Astrocyte of the hippocampus (primary cell): ENCODE measurements around the gene ATP8B3.

Experiments
- DNase-seq: peaks from one replicate; pipeline ENCODE4 v3.0.0; 2011; ENCODE audit warnings: low read depth, low spot score

The ATP8B3 gene

DNA sequence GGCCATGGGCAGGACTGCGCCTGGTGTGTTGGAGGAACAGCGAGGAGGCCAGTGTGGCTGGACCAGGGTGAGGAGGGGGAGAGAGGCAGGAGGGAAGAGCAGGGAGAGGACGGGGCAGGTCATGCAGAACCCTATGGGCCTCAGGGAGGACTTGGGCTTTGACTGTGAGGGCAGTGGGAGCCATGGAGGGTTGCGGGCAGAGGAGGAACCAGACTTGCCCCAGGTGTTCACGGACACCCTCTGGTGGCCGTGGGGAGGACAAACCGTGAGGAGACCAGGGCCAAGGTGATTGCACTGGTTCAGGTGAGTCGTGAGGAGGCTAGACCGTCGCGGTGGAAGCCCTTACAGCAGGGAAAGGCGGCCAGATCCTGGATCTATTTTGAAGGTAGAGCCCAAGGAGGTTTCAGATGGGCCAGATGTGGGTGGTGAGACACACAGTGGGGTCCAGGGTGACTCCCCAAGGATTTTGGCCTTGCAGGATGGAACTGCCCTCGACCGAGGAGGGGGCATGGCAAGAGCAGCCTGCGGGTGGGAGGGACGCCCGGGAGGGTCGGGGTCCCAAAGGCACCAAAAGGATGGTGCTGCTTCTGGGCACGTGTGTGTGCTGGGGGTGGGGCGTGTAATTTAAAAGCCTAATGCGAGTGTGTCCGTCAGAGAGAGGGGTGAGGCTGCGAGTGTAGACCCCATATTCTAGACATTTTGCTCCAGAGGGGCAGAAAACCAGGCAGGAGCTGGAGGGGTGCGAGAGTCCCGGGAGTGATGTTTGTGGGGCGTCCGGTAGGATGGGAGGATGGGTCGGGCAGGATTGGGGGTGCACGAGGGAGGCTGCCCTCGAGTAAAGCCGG, 39.0 kb upstream of the ATP8B3 start:
- no peak for DNase-seq

DNA sequence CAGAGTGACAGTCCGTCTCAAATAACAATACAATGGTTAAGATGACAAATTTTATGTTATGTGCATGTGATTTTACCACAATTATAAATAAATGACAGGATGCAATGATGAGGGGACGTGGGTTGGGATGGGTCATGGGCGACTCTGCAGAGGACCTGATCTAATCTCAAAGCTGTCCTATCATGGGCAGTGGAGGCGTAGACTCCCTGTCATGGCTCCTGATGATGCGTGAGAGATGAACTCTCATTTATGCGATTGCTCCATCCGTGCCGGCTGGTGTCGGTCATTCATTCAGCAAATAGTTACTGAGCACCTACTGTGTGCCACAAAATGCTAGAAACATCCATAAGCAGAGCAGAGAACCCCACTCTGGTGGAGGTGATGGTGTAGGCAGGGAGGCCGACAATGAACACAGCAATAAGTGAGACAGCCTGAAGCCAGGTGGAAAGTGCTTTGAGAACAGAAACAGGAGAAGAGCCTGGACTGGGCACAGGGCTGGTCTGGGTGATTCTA, 37.9 kb upstream of the ATP8B3 start:
- no peak for DNase-seq

- no peak for DNase-seq
These were observed 37.0 kb upstream of the ATP8B3 start for GRCh38 chr19:1849132-1849474.

GRCh38 chr19:1848399-1849131, 36.5 kb upstream of the ATP8B3 start, which contains the start of gene REXO1:
Gene REXO1, minus strand, starts transcription at chr19:1848483. Its CDS starts 125 bp downstream, at chr19:1848358.
- peak; percentile 98 for DNase-seq

DNA sequence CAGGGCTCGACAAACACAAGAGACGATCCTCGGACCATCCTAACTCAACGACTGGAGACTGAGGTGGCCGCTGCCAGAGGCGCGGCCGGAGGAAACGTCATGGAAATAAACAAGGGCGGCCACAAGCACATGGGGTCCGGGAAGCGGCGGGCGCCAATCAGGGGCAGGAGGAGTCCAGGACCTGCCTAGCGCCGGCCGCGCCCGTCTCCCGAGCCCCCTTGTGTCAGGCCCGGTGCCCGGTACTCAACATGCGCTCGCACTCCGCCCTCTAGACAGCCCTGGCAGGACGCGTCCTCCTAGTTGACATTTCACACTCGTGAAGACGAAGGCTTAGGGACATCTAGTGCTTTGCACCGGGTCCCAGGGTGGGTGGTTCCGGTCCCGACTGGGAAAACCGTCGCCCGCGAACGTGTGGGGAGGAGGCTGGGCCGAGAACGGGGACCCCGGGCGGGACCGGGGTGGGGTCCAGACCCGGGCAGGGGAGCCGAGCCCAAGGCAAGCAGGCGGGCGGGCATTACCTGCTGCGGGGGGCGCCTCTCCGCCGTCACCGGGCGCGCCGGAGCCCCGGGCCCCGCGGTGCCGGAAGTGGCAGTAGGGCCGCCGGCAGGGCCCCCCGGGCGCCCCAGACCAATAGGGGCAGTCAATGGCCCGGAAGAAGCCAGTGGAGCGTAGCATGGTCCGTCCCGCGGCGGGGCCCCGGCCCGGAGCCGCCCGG, 35.8 kb upstream of the ATP8B3 start:
- peak; percentile 80 for DNase-seq

- DNase-seq, result no peak
These were observed 35.2 kb upstream of the ATP8B3 start for GRCh38 chr19:1847348-1847683.

DNA sequence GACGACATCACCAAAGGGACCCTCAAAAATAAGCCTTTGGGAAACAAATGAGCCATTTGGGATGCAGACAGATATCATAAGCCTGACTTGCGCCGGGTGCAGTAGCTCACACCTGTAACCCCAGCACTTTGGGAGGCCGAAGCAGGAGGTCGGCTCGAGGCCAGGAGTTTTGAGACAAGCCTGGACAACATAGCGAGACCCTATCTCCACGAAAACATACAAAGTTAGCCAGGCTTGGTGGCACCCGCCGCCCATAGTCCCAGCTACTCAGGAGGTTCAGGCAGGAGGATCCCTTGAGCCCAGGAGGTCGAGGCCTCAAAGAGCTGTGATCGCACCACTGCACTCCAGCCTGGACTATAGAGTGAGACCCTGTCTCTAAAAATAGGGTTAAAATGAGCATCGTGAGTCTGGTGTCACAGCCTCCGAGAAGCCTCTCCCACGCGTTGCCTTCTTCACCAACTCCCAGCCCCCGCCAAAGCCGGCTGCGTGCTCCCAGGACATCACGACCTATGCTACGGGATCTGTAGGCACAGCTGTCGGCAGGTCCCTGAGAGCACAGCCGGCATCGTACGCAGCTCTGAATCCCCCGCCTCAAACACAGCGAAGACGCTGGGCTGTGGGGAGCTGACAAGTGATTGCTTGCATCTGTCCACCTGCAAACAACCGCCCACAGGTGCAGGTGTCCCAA, 34.6 kb upstream of the ATP8B3 start:
- DNase-seq, result no peak

GRCh38 chr19:1845642-1846041, 33.6 kb upstream of the ATP8B3 start:
- DNase-seq, result no peak

- no peak for DNase-seq
These were observed 33.0 kb upstream of the ATP8B3 start for GRCh38 chr19:1845125-1845515.

GRCh38 chr19:1844513-1845124, 32.5 kb upstream of the ATP8B3 start:
- no peak for DNase-seq

- DNase-seq, result no peak
These were observed 31.7 kb upstream of the ATP8B3 start for GRCh38 chr19:1843646-1844394.

GRCh38 chr19:1843116-1843515, 31.0 kb upstream of the ATP8B3 start:
- no peak for DNase-seq

DNA sequence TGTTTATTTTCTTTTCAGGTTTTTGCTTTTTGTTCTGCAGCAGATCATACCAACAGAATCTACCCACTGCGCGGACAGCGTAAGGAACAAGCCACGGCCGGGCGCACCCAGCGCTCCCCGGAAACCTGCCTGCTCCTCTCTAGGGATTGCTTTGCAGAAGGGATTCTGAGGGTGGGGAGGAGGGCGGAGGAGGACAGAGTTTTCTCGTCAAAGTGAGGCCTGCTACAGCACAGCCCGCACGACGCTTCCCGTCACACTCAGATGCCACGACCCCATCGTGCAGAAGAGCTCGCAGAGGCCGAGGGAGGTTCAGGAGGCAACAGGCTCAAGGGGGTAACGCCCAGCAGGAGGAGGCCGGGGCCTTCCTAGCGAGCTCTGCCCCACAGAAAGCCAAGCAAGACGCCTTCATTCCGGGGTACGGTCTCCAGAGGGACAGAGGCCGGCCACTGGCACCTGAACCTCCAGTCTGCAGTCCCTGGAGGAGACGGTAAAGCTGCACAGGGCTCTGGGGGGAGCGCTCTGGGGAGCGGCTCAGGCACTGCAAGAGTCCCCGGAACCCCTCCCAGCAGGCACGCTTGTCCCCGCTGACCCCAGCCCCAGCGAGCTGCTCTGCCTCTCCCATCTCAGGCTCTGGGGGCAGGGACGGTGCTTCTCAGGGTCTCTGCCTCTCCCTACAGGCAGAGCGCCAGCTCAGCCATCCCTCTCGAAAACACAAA, 29.3 kb upstream of the ATP8B3 start:
- no peak for DNase-seq

DNA sequence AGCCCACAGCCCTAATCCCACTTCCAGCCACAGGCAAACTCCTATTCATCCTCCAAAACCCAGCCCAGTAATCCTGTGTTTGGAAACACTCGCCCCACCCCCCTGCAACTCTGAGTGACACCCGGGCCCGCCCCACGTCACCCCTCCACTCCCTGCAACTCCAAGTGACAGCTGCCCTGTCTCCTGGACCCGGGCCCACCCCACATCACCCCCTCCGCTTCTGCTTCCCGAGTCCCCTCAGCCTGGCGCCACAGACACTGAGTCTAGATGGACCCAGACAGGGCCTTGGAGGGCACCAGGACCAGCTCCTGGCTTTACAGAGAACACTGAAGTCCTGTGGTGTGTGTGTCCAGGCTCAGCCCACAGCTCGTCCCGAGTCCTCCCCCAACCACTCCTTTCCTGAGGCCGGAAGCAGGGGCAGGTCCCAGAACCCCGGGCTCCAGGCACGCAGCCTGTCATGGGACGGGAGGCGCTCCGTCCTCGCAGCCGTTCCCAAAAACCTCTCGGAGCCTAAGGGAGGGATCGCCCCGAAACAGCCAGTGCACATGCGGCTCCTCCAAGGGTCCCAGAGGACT, 28.6 kb upstream of the ATP8B3 start:
- no peak for DNase-seq

GRCh38 chr19:1839658-1840540, 27.8 kb upstream of the ATP8B3 start:
- DNase-seq, result no peak

GRCh38 chr19:1837625-1838105, 25.6 kb upstream of the ATP8B3 start:
- DNase-seq, result peak; percentile 66

DNA sequence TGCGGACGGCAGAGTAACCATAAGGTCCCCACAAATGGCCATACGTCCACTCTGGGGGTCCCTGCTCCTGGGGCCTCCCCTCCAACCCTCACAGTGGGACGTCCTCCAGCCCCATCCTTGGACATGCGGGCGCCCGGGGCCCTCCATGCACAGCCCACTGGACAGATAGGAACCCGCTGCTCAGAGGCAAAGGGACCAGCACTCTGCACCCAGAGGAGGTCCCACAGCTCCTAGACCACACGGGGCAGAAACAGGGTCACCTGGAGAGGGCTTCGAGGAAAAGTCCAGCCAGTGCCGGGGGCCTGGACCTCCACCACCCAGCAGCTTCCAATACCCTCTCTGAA, 25.1 kb upstream of the ATP8B3 start:
- no peak for DNase-seq

GRCh38 chr19:1836458-1837221, 24.6 kb upstream of the ATP8B3 start:
- DNase-seq, result no peak
